ENCODE data around the gene TMEM266.

TMEM266 gene

DNA sequence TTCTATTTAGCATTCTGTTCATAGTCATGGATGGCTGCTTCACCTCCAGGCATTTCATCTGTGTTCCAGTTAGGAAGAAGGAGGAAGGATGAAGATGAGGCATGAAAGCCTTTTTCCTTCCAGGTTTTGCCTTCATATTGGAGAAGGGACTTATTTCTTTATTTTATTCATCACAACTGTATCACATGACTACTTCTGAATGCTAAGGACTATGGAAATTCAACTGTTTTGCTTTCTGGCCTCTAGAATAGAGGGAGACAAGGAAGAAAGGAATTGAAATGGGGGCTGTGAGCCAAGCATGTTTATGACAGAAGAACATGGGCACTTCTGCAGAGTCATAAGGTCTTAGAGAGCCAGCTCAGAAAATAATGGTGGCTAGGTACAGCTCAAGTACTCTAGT lies 10.4 kb downstream of the TMEM266 start:
- no peak for DNase-seq

DNA sequence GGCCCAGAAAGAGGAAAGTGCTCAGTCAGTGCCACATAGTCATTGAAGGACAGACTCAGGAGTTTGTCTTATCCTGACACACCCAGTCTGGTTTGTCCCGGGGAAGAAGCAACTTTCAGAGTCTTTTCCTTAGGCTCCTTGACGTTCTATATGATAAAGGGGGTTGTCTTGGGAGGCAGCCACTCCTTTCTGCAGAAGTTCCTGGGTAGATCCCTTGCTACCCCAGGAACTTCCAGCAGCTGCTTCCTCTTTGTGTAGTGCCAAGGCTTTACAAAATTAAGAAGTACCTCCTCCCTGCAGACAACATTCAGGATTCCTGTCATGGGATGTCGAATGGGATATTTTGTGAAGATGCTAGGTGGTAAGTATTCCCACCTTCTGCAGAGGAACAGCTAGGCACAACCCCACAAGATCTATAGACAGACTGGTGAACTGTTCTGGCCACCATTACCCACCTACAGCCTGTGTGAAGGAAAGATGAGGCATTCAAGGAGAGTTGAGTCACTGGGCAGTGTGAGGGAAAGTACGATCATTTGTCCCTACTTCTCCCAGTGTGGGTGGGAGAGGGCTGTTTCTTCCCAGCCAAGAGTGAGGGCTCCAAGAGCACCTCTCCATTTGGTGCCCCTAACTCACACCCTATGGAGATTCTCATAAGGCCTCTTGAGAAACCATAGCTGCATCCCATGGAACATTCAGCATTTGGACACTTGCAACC lies 11.3 kb downstream of the TMEM266 start:
- DNase-seq: no peak

DNA sequence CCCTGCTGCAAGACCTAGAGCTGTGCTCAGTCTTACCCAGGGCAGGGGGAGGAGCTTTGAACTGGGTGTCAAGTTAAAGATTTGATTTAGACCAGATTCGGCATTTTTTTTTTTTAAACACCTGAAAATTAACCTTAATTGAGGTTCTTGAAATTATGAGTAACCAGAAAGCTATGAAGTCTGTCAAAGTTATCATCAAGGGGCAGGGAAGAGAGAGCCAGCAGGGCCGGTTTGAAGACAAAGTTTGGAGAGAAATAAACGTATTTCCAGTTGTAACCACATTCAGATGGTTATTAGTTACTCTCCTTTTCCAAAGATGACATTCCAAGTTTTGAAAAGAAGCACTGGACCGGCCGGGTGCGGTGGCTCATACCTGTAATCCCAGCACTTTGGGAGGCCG lies 12.0 kb downstream of the TMEM266 start:
- no peak for DNase-seq

DNA sequence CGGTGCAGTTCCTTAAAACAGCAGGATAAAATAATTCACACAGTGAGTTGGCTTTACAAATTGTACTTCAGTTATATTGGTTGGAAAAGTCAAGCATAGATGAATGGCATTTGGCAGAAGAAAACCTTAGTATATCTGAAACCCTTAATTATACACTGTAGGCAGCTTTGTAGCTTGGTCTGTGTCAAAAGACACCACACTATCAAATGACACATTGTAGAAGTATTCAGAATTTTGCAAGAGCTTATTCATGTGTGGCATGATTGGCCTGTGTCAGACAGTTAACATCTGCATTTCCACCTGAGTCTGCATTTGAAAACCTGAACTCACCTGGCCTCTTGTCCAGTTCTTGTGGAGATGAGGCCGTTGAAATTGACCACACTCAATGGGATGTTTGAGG lies 13.8 kb downstream of the TMEM266 start:
- DNase-seq: peak; percentile 52

DNA sequence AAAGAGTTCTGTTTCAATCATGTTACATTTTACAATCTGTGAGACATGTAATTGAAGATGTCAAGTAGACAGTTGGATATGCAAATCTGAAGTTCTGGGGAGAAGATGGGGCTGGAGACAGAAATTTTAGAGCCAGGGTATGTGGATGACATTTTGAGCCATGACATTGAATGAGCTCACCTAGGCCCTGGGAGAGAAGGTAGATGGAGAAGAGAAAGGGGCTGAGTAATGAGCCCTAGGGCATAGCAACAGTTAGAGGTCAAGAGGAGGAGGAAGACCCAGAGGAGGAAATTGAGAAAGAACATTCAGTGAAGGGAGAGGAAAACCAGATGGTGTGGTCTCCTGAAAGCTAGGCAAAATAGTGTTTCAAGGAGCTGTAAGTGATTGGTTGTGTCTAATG lies 15.3 kb downstream of the TMEM266 start:
- no peak for DNase-seq

DNA sequence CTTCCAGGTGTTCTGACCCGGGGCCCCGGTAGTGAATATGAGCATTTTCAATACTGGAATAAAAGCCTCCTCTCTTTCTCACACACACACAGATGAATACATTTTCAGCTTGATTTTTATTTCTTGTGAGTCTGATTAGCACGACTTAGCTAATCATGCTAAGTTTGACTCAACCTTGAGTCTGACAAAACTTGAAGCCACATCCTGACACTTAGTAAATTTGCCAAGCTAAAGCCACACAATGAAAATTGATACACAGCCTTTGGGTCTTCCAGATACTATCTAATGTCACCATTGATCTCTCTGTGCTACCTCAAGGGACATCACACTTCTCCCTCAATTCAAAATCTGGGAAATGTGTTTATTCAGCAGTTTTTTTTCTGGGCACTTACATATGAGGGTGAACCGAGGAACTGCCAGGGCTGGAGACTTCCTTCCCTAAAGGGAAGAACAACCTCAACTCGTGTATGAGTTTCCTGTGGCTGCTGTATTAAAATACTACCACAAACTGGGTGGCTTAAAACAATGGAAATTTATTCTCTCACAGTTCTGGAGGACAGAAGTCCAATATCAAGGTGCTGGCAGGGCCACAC lies 18.6 kb downstream of the TMEM266 start:
- DNase-seq: no peak

DNA sequence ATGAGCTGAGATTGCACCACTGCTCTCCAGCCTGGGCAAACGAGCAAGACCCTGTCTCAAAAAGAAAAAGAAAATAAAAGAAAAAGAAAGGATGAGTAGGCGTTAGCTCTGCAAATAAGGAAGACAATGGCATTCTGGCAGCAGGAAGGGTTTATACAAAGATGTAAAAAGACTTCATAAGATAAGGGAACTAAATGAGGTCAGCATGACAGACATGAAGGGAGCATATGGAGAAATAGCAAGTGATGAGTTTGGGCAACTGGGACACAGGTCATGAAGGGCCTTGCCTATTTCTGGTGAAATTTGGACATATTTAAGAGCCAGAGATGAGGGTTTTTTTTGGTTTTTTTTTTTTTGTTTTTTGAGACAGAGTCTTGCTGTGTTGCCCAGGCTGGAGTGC lies 24.5 kb downstream of the TMEM266 start:
- no peak for DNase-seq

DNA sequence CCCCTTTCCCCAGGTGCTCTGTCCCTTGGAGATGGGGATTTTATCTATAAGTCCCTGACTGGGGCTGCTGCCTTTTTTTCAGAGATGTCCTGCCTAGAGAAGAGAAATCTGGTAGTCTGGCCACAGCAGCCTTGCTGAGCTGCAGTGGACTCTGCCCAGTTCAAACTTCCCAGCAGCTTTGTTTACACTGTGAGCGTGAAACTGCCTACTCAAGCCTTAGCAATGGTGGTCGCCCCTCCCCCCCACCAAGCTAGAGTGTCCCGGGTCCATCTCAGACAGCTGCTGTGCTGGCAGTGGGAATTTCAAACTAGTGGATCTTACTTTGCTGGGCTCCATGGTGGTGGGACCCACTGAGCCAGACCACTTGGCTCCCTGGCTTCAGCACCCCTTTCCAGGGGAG lies 38.9 kb downstream of the TMEM266 start:
- DNase-seq: no peak

DNA sequence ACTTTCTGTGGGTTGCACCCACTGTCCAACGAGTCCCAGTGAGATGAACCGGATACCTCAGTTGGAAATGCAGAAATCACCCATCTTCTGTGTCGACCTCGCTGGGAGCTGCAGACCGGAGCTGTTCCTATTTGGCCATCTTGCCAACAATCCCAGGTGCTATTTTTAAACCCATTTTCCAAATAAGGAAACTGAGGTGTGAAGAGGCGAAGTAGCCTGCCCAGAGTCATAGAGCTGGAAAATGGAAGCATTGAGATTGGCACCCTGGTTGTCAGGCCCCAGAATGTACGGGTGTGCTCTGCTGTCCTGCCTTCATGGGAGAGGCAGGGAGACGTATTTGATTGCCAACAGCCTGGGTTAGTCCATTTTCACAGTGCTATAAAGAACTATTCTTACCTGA lies 39.6 kb downstream of the TMEM266 start:
- DNase-seq: no peak

DNA sequence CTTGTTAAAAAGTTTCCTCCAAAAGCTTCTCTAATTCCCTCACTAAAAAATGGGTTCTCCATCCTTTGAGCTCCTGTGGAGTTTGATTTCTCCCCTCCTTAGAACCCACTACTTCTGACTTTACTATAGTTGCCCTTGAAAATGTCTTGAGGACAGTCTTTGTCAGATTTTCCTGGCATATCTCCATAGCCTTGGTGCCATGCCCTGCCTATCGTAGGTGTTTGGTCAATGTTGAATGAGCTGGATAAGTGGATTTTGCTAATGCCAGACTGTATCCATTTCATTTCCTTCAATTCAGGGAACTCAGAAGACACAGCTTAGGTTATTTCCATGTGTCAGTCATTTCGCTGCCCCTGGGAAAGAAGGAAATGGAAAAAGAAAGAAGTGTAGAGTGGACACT lies 40.6 kb downstream of the TMEM266 start:
- no peak for DNase-seq

DNA sequence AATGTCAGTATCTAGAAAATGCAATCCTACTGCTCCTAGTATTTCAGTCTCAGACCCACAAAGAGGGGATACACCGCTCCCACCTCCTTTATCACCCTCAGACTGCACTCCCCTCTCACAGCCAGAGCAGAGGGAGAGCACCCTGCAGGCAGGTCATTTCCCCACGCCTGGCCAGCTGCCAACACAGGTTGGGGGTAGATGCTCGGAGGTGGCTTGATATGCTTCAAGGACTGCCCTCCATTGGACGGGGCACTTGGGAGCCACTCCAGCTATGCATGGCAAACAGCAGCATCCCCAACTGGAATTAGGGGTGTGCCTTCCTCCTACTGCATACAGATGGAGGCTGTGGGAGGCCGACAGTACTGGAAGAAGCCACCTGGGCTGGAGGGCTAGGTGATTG lies 41.9 kb downstream of the TMEM266 start:
- no peak for DNase-seq

DNA sequence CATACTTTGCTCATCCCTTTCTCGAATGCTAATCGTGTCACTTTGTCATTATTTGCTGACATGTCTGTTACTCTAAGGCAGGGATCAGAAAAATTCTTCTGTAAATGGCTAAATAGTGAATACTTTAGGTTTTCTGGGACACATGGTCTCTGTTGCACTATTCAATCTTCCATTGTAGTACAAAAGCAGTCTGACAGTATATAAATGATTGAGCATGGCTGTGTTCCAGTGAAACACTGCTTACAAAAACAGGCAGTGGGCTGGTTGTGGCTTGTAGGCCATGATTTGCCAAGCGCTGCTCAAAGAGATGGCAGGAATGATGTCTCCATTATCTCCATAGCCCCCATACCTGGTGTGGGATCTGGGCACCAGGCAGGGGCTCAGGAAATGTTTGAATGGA lies 45.6 kb downstream of the TMEM266 start:
- no peak for DNase-seq

DNA sequence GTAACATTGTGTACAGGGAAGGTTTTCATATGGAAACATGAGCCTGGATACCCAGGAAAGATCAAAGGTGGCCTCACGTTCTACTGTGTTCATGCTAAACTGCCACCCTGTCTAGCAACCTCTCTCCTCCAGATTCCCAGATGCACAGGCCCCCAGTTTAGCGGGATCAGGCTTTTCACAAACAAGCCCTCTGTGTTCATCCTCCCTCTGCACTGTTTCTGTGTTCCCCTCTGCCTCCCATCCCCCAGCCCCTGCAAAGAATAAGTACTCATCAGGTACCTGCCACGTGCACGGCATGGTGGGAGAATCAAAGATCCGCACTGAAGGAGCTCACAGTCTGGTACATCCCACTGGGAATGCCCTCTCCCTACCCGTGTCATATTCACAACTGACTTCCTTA lies 46.1 kb downstream of the TMEM266 start:
- DNase-seq: no peak

DNA sequence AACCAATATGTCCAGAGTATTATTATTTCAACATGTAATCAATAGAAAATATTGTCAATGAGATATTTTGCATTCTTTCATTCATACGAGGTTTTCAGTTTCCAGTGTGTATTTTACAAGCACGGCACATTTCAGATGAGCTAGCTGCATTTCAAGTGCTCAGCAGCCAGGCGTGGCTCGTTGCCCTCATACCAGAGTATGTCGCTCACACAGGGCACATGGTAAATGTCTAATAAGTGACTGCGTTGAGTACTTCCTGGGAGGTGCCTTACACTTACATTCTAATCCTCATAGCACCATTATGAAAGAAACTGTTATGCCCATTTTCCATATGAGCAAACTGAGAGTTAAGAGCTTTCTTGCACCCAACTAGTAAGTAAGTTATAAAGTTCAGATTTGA lies 47.4 kb downstream of the TMEM266 start:
- no peak for DNase-seq

DNA sequence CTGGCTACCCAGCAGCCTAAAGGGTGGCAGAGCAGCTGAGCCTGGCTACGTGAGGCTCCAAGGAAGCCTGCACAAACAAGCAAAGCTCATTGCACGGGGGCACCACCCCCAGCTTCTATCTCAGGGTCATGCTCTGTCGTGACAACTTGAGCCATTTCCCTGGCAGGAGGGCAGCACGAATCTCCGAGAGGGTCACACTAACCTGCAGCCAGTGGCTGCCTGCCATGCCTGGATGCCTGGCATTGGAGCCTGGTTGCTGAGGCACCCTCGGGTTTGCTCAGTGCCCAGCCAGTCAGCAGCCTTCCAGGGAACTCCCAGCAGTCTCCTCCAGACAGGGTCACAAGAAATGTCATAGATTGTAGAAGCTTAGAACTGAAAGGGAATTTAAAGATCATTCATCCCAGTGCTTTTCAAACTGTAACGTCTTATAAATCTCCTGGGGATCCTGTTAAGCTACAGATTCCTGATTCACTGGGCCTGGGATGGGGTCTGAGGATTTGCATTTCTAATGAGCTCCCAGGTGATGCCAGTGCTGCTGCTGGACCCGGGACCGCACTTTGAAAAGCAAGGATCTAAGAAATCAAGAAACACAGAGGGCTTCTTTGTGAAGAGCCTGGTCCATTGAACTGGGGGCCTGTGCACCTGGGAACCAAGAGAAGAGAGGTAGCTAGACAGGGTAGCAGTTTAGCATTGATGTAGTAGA lies 48.4 kb downstream of the TMEM266 start:
- DNase-seq: no peak

DNA sequence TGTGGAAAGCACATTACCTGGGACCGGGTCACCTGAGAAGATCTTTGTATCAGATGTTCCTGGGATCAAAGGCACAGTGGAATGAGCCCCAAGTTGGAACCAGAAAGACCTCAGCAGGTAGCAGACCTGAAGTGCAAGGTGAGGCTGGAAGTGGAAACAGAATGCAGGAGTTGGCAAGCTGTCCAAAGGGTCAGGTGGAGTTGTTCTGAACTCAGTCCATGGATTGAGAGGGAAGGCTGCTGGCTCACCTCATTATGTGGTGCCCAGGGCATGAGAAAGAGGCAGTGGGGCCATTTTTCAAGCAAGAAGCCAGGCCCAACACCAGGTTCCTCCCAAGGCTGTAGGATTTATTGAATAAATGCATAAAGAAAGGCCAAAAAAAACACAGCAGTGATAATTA lies 49.3 kb downstream of the TMEM266 start:
- DNase-seq: no peak

DNA sequence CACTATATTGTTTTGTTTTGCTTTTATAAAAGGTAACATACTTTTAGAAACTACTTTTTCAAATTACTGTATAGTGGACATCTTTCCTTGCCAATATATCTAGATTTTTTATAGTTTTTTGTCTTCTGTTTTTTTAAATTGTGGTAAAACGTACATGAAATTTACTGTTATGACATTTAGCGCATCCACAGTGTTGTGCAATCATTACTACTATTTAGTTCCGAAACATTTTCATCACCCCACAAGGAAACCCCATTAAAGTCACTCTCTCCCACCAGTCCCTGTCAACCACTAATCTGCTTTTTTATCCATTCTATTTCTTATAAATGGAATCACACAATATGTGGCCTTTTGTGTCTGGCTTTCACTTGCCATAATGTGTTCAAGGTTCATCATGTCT lies 54.8 kb downstream of the TMEM266 start:
- DNase-seq: no peak

DNA sequence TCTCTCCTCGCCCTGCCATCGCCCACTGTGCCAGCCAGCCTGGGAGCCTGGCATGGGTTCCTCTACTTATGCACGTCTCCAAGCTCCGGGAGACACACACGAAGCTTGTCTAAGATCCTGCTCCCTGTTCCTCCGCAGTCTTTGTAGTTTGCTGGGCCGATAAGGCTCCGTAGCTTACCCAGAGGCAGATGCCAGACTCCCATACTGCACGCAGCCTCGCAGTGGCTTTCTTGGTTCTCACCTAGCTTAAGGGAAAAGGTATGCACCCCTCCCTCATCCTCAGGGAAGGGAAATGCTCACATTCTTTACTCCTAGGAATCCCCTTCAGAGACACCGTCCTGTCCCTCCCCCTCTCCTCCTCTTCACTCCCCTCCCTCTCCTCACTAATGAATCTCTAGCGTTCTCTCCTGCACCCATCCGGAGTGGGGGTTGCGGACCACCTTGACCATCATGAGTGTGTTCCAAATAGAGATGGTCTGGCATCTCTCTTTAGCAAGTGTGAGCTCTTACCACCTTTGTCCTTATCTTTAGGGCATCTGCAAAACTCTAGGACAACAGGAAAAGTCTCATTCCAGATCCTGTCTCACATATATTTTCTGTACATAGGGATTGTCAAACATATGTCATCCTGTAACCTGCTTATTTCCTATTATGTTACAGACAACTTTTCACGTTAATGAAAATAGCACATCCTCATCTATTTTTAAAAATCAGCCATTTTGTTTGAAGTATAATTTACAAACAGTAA lies 56.5 kb downstream of the TMEM266 start:
- DNase-seq: no peak

DNA sequence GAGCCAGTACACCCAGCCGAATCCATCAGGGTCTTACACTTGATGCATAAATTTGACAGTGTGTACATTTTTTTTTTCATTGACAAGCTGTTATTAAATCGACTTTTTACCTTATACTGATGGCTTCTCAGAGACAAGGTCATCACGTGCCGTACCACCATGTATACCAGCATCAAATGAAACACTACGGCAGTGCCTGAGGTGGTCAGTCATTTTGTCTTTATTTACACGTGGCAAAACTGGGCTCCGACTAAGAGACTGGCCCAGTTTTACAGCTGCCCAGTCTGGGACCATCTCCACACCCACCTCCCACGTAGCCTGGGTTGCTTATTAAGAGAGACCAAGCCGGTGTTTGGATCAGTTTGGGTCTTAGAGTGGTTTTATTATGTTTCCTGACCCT lies 57.4 kb downstream of the TMEM266 start:
- DNase-seq: no peak

DNA sequence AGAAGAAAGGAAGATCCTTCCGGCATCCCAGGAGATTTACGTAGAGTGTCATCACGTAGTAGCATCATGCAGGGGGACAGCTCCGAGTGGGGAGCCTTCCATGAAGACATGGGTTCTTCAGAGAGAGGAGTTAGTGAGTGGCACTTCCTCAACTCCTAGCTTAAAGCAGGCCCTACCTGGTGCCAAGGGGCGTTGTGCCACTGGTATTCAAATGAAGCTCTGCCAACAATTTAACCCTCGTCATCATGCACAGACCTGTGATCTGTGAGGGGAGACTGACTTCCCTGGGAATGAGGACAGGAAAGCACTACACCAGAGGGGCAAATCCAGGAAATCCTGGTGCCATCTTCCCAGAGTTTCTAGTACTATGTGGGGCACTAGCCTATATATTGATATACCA lies 59.0 kb downstream of the TMEM266 start:
- no peak for DNase-seq

DNA sequence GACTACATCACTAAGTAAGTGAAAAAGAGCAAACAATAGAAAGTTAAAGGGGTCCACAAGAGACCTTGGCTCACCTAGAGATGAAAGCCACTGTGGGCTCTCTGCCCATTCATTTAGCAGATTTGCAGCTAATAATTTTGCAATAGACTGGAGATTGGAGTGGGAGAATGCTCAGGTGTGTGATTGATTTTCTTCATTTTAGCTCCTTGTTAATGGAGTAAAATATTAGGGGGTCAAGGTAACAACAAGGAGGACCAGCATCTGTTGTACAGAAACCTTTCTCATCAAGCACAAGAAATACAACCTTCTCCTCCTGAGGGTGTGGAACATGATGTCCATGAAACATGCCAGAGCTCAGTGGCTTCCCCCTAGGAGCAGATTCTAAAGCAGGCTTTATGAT lies 63.2 kb downstream of the TMEM266 start:
- no peak for DNase-seq

DNA sequence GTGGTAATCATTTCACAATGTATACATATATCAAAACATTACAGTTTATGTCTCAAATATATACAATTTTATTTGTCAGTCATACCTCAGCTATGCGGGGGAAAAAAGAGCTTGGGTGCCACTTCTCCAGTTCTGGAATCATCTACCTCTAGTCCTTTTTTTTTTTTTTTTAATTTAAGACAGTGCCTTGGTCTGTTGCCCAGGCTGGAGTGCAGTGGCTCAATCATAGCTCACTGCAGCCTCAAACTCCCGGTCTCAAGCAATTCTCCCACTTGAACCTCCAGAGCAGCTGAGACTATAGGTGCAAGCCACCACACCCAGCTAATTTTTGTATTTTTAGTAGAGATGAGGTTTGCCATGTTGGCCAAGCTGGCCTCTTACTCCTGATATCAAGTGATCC lies 67.4 kb downstream of the TMEM266 start:
- DNase-seq: no peak

DNA sequence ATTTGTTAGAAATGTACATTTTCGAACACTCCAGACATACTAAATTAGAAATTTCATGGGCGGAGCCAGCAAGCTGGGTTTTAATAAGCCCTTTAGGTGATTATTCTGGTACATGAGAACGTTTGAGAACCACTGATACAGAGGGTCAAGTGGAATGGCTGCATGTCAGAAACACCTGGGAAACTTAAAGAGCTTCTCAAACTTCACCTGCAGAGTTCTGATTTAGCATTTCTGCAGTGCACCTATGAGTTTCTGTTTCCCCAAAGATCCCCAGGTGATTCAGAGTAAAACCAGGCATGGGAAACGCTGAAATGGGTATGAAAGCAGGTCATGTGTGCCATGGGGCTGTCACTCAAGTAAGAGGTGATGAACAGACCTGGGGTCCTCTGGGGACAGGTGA lies 68.1 kb downstream of the TMEM266 start:
- no peak for DNase-seq

DNA sequence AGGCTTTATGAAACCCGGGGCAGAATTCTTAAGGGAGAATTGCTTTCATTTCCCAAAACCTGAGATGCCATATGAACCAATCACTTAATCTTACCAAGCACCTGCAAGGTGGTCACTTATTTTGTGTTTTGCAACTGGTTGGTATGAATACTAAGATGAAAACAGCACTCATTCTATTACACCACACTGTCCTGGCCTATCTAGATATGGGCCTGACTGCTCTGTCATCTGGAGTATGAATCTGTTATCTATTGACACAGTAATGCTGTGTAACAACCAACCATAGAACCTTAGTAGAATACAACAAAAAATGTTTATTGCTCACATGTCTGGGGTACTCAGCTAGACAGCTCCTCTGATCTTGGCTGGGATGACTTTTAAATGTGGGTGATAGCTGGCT lies 74.8 kb downstream of the TMEM266 start:
- DNase-seq: no peak
